ENCODE measurements around the gene SEC16B.
A peak's percentile ranks its signal among the peaks of the same experiment; 100 is the strongest.

SEC16B gene

GRCh38 chr1:177978530-177978929 lies 8.7 kb upstream of the SEC16B start:
- DNase-seq, result no peak

GRCh38 chr1:177977141-177977540 lies 7.3 kb upstream of the SEC16B start:
- no peak for DNase-seq

- no peak for DNase-seq
Observed at GRCh38 chr1:177976596-177976995, 6.7 kb upstream of the SEC16B start.

- no peak for DNase-seq
Observed at GRCh38 chr1:177975588-177976495, 6.0 kb upstream of the SEC16B start.

GRCh38 chr1:177973585-177973984 lies 3.7 kb upstream of the SEC16B start:
- no peak for DNase-seq

GRCh38 chr1:177969109-177969508 lies 749 bp downstream of the SEC16B start:
- DNase-seq, result no peak

GRCh38 chr1:177966199-177966598 lies 3.7 kb downstream of the SEC16B start:
- DNase-seq, result no peak

- no peak for DNase-seq
Observed at GRCh38 chr1:177965293-177965692, 4.6 kb downstream of the SEC16B start.

- no peak for DNase-seq
Observed at GRCh38 chr1:177964336-177964735, 5.5 kb downstream of the SEC16B start.

GRCh38 chr1:177960939-177961622 lies 8.8 kb downstream of the SEC16B start:
- no peak for DNase-seq

GRCh38 chr1:177959811-177960515 lies 9.9 kb downstream of the SEC16B start:
- DNase-seq, result no peak

GRCh38 chr1:177958092-177958491 lies 11.8 kb downstream of the SEC16B start:
- DNase-seq, result no peak

GRCh38 chr1:177954076-177954475 lies 15.8 kb downstream of the SEC16B start:
- no peak for DNase-seq

- DNase-seq, result no peak
Observed at GRCh38 chr1:177953549-177953948, 16.3 kb downstream of the SEC16B start.

- DNase-seq, result no peak
Observed at GRCh38 chr1:177952691-177953090, 17.2 kb downstream of the SEC16B start.

- no peak for DNase-seq
Observed at GRCh38 chr1:177952249-177952648, 17.6 kb downstream of the SEC16B start.

- DNase-seq, result no peak
Observed at GRCh38 chr1:177950506-177950905, 19.4 kb downstream of the SEC16B start.

GRCh38 chr1:177948336-177948972 lies 21.4 kb downstream of the SEC16B start:
- DNase-seq, result peak; percentile 80

- no peak for DNase-seq
Observed at GRCh38 chr1:177947623-177948022, 22.2 kb downstream of the SEC16B start.

- DNase-seq, result peak; percentile 64
Observed at GRCh38 chr1:177945943-177946650, 23.8 kb downstream of the SEC16B start.

- peak; percentile 57 for DNase-seq
Observed at GRCh38 chr1:177944016-177944949, 25.6 kb downstream of the SEC16B start.
